AG09309 (cell line): ENCODE measurements around the gene TPRA1.
A peak's percentile ranks its signal among the peaks of the same experiment; 100 is the strongest.

Source experiments
- DNase-seq: peaks from one replicate; pipeline ENCODE4 v3.0.0-alpha.2; 2010; ENCODE audit warnings: low read depth
- H3K4me3 ChIP-seq: 2 replicates; pipeline ENCODE4 v1.5.1; 2011; ENCODE audit warnings: mild to moderate bottlenecking, low read depth, low read length, moderate library complexity; ENCODE audit not compliant: control insufficient read depth
- TF ChIP-seq, protein P1 (sequence below): IDR thresholded peaks from 2 replicates; pipeline ENCODE4 v1.5.1; 2011; ENCODE audit warnings: mild to moderate bottlenecking, low read depth, low read length, inconsistent platforms; ENCODE audit not compliant: insufficient read depth, control insufficient read depth; ENCODE audit errors: missing control alignments

The TPRA1 gene

DNA sequence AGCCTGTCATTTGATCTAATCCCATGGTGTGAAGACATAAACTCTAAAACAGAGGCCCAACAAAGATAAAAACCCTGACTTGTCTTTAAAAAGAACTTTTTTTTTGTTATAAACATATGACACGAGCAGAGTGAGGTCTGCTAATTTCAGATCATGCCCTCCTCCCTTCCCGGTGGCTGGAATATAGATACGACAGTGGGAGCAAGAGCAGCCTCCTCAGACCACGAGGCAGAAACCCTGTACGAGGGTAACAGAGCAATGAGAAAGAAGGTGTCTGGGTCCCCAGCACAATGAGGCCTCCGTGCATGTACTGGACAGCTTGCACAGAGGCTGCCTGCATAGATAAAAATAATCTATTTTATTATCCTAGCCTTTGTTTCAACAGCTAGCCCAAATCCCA, 5.8 kb downstream of the TPRA1 start:
- H3K4me3 ChIP-seq, result no peak overlapping the region
- TF ChIP-seq, protein P1, sequence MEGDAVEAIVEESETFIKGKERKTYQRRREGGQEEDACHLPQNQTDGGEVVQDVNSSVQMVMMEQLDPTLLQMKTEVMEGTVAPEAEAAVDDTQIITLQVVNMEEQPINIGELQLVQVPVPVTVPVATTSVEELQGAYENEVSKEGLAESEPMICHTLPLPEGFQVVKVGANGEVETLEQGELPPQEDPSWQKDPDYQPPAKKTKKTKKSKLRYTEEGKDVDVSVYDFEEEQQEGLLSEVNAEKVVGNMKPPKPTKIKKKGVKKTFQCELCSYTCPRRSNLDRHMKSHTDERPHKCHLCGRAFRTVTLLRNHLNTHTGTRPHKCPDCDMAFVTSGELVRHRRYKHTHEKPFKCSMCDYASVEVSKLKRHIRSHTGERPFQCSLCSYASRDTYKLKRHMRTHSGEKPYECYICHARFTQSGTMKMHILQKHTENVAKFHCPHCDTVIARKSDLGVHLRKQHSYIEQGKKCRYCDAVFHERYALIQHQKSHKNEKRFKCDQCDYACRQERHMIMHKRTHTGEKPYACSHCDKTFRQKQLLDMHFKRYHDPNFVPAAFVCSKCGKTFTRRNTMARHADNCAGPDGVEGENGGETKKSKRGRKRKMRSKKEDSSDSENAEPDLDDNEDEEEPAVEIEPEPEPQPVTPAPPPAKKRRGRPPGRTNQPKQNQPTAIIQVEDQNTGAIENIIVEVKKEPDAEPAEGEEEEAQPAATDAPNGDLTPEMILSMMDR, result no peak
- DNase-seq, result no peak

GRCh38 chr3:127580327-127581060, 10.0 kb downstream of the TPRA1 start:
- H3K4me3 ChIP-seq, result no peak overlapping the region
- TF ChIP-seq, protein P1, result no peak
- no peak for DNase-seq

- DNase-seq, result no peak
- TF ChIP-seq, protein P1, result no peak
- H3K4me3 ChIP-seq, result no peak overlapping the region
These were observed 11.7 kb downstream of the TPRA1 start for GRCh38 chr3:127578802-127579201.

- no peak for DNase-seq
- TF ChIP-seq, protein P1, result no peak
- H3K4me3 ChIP-seq, result no peak overlapping the region
These were observed 12.4 kb downstream of the TPRA1 start for GRCh38 chr3:127578168-127578567.

DNA sequence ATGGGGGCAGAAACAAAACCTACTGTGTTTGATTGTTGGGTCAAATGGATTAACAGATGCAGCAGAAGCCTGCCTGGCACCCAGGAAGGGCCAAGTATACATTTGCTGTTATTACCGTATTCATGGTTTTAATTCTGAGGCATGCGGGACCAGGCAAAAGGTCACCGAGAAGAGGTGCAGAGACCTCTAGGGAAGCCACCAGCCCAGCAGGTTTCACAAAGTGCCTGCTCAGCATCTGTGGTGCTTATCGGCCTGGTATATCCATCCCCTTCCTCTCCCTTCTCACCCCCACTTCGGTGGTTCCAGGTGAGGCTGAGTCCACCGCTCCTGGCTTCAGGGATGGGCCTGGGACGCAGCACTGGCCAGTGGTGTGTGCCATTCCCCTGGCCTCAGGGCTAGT, 13.1 kb downstream of the TPRA1 start:
- DNase-seq, result no peak
- TF ChIP-seq, protein P1, result no peak
- H3K4me3 ChIP-seq, result no peak overlapping the region

GRCh38 chr3:127574880-127575878, 15.4 kb downstream of the TPRA1 start:
- peak; percentile 58 for DNase-seq
- H3K4me3 ChIP-seq, result no peak overlapping the region
- TF ChIP-seq, protein P1, result peak; percentile 99
